CD4-positive, alpha-beta T cell treated with Interleukin-15 for 4 hours (primary cell): ENCODE results near the gene RAB24.
"Not testable (repeated sequence)": the region's sequence is repeated elsewhere in the genome, so short reads cannot be mapped to it uniquely, and the experiment has no call there.

Experiments
- DNase-seq: peaks from one replicate; pipeline ENCODE4 v3.0.0-alpha.2; 2020; ENCODE audit warnings: low spot score

RAB24 gene

DNA sequence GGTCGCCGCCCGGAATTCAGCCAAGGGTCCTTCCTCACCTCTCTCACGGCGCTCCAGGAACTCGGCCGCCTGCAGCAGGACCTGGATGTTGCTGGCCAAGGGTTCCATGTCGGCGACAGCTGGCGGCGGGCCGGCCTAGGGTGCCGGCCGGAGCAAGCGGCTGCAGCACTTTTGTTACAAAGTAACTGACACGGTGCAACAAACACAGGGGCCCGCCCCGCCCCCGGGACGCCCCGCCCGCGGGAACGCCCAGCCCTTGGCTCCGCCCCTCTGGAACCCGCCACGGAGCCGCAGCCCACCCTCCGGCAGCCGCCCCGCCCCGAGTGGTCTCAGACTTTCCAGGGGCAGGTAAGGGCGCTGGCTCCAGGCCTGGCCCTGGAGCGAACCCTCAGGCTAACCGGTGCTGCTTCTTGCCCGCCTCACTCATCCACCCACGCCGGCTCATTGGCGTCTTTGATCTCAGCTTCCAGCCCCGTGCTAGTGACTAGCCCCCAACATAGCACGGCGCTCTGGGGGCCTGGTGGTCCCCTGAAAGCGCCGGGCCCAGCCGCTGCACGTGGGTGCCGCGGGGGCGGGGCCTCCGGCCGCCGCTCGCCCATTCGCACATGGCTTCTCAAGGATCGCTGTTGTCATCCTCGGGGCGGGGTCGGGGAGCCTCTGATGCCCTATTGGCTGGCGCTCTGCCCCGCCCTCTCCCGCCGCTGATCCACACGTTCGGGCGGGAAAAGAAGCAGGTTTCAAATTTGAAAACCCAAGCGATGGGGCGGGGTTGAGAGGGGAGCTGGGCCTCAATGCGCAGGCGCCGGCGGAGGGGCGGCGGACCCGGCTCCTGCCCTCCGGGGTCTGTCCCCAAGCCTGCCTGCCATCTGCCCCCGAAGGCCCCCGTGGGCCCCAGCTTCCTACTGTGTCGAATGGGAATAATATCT is 8.5 kb upstream of the RAB24 start, which contains the start of gene MXD3:
MXD3 (minus strand) TSS at position 176 of the 926 bp plus-strand sequence; CDS start at position 108, 68 bp downstream.
- DNase-seq: peak; percentile 94

DNA sequence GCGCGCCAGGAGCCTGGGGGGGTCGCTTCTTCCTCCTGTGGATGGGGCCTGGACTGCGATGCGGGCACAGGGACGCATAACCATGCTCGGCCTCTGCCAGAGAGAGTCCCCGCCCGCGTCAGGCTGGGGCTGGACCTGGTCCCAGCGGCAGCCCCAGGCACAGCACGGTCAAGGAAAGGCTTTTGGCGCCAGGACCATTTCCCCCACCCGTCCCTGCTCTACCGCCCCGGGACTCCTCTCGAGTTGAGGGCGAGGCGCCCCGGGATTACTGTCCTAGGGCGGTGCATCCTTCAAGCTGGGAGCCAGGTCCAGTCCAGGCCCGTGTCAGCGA is 7.8 kb upstream of the RAB24 start:
- no peak for DNase-seq

- DNase-seq: no peak
Measured at GRCh38 chr5:177310757-177311391, 7.4 kb upstream of the RAB24 start.

DNA sequence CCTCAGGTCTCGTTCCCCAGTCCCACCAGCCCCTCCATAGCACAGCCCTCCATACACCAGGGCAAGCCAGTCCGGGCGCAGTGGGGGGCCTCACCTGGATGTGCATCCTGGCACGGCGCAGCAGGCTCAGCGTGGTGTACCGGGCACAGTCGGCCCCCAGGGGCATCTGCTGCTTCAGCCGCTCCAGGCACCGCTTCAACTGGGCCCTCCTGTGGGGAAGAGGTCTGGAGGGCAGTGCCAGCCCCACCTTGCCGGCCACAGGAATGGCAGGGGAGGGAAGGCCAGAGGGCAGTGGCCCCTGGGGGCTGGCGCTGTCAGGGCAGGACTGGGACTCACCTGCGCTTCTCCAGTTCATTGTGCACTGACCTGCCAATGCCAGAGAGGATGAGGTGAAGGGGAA is 6.8 kb upstream of the RAB24 start:
- DNase-seq: no peak

DNA sequence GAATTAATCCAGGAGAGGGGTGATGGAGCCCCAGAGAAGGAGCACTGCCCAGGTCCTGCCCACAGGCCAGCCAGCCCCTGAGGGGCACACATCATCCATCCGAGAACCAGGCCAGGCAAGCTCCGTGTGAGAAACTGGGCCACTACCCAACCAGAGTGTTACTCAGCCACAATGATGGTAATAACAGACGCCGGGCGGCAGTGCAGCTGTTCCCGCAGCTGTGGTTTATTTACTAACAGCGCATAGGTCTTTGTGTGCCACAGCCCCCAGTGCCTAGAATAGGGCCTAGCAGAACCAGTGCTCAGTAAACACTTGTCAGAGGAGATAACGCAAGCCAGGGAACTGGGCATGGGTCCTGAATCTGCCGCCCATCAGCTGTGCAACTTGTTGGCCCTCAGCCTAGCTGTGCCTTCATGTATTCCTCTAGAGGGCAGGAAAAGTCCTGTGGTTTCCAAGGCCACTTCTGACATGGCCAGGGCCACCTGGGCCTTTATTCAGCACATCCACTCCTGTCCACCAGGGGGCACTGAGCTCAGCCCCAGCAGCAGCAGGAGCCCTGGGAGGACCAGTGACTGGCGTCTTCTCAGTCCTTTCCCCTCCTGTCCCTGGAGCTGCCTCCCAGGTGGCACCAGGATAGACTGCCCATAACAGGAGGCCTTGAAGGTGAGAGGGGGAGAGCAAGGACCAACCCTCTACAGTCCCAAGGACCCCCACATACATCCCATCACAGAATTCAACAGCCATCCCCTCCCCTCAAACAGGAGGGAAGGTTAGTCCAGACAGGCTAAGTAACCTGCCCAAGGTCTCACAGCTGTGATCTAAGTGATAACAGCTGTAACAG is 6.1 kb upstream of the RAB24 start:
- peak; percentile 73 for DNase-seq

GRCh38 chr5:177308740-177309139 is 5.2 kb upstream of the RAB24 start:
- DNase-seq: no peak

- DNase-seq: no peak
Measured at GRCh38 chr5:177307544-177308363, 4.2 kb upstream of the RAB24 start.

- no peak for DNase-seq
Measured at GRCh38 chr5:177306674-177307543, 3.4 kb upstream of the RAB24 start.

DNA sequence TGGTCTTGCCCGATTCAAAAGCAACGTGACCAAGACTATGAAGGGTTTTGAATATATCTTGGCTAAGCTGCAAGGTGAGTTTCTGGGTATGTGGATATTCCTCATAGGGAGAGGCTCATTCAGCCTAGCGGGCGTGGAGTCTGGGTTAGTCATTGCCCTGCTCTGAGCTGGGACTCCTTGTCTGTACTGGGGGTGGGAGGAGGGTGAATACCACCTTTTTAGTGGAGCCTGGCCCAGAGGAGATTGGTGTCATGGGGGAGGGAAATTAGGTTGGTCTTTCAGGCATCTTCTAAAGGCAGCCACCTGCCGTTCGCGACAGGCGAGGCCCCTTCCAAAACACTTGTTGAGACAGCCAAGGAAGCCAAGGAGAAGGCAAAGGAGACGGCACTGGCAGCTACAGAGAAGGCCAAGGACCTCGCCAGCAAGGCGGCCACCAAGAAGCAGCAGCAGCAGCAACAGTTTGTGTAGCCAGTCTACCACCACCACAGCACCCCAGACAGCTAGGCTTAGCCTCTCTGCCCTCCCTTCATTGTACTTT is 2.7 kb upstream of the RAB24 start:
- not testable (repeated sequence) for DNase-seq

DNA sequence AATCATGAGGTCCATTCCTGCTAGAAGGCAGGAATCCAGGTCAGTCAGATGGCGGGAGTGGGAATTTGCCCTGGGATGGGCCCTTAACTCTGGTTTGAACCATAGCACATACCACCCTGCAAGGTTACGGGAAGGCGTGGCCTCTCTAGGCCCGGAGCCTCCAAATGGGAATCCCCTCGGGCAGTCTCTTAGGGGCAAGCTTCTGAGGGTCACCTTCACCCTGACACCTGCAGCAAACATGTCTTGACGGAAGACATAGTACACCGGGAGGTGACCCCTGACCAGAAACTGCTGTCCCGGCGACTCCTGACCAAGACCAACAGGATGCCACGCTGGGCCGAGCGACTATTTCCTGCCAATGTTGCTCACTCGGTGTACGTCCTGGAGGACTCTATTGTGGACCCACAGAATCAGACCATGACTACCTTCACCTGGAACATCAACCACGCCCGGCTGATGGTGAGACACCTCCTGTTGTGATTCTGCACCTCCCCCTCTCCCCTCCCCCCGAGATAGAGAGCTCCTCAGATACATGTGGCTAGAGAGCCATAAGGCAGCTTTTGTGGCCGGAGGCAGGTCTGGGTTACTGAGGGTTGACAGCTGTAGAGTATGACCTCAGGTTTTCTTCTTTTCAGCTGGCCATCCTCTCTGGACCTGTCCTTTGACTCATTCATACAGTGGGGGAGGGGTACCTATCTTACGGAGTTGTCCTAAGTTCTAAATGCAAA is 1.0 kb upstream of the RAB24 start:
- peak; percentile 26 for DNase-seq

DNA sequence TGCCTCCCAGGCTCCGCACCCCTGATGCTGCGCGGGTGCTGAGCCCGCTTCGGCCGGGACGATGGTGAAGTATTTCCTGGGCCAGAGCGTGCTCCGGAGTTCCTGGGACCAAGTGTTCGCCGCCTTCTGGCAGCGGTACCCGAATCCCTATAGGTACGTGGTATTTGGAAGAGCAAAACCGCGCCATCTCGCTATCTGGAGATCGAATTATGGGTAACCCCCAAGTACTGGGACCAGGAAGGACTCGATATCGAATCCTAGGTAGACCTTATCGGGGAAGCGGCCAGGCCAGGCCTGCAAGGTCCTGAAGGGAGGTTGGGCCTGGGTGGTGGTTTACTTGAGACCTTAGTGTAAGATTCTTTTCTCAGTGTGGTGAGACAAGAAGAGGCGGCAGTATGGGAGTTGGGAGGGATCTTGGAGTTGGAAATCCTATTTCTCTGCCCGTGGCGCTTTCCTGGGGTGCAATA is 439 bp upstream of the RAB24 start:
- DNase-seq: no peak

DNA sequence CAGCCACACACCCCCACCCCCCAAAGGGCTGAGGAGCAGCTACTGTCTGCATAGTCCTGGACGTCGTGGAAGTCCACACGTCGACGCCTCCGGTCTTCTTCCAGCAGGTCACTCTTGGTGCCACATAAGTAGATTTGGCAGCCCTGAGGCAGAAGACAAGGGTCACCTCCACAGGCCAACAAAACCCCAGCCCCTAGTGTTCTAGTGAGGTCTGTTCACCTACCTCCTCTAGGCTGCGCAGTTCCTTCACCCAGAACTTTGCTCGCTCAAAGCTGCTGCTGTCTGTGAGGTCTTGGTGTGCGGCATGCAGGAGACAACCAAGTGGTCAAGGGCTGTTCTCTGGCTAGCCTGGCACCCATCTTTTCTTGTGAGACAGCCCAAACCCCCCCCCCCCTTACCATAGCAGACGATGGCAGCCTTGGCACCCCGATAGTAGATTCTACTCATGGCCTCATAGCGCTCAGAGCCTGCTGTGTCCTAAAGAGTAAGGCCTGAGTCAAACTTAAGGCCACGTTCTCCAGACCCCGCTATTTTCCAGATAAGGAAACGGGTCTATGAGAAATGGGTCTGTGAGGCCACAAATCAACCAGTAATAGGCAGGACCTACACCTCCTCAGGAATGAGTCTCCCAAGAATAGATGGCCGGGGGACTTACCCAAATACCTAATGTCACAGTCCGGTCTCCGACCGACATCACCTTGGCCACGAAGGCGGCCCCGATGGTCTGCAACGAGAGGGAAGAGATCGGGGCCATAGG is 987 bp downstream of the RAB24 start:
- DNase-seq: no peak

GRCh38 chr5:177301503-177302165 is 1.9 kb downstream of the RAB24 start:
- DNase-seq: peak; percentile 32

- no peak for DNase-seq
Measured at GRCh38 chr5:177300951-177301350, 2.6 kb downstream of the RAB24 start.

DNA sequence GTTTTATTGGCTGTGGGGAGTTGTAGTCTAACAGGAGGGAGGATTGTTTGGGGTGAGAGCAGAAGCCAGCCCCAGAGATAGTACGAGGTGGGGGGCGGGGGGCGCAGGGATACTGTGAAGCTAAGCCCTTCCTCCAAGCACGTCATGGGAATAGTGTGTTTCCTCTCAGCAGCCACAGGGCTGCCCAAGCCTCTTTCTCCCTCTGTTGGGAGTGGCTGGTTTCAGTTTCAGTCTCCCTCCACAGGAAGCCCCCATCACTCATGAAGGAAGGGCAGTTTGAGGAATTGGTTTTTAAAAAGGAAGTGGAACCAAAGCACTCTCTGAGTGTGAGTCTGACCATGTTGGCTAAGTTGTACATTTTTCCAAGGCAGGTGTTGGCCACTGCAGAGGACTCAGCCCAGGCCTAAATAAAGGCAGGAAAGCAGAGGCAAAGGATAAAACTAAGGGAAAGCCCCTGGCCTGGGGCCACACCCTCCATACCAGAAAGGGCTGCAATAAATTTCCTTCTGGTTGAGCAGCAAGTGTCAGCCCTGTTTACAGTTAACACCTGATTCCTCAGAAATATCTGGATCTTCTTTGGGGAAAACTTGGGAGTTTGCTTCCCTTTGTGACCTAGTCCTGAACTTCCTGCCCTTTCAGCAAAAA is 3.2 kb downstream of the RAB24 start:
- DNase-seq: peak; percentile 60

DNA sequence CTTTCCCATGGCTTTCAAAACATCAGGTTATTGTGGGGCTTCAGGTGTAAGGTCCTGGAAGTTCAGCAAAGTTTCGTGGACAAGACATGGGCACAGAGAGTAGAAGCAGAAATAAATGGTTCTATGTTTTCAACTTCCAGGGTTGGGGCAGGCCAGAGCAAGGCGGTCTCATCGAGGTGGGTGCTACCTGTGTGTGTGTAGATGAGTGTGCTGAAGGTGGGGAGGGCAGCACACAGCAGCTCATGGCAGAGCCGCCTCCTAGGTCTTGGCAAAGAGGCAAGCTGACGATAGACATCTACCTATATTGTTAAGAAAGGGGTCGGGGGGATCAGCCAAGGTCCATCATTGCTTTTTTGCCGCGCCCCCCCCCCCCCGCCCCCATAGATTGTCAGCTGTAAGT is 3.8 kb downstream of the RAB24 start:
- no peak for DNase-seq

- no peak for DNase-seq
Measured at GRCh38 chr5:177297922-177298321, 5.6 kb downstream of the RAB24 start.

DNA sequence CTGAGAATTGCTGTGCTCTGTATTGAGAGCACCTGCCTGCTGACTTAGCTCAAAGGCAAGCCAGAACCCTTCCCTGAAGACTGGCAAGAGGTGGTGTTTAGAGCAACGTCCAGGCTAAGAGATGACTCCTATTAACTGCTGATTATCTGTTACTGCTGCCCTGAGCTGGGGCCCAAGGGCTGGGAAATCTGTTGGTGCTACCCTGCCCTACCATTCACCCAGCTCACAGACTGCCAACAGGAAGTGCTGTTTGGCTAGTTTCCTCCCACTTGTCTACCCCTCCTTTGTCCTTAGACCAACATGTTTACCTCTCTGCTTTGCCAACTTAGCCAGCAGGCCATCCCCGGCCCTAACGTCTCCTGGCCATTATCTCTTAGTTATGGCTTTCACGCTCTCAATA is 6.9 kb downstream of the RAB24 start:
- no peak for DNase-seq
